A549 (cell line): ENCODE results near the gene DEFB129.

Experiments
- CBX8 ChIP-seq: fragments of 200-600 bp; sonication (generic); IDR thresholded peaks from 2 replicates; pipeline ENCODE4 v1.6.1; 2016
- CHD4 ChIP-seq: fragments of 200-600 bp; sonication (generic); IDR thresholded peaks from 2 replicates; pipeline ENCODE4 v1.6.1; 2016; ENCODE audit warnings: antibody characterized with exemption, mild to moderate bottlenecking, borderline replicate concordance
- CTCF ChIP-seq: fragments of >200 bp; sonication (Bioruptor Twin); formaldehyde crosslinking; IDR thresholded peaks from 3 replicates; pipeline ENCODE4 v1.5.1; 2016
- EP300 ChIP-seq, 2 experiments: fragments of >200 bp; sonication (Bioruptor Twin); formaldehyde crosslinking; IDR thresholded peaks; 2 replicates in 1 of 2; 3 replicates in 1 of 2; pipeline ENCODE4 v1.6.1; 2016 to 2017
- ESRRA ChIP-seq: fragments of 150-350 bp; IDR thresholded peaks from 2 replicates; pipeline ENCODE4 v1.6.1; 2014; ENCODE audit warnings: mild to moderate bottlenecking, low read length, borderline replicate concordance
- HMGXB4 ChIP-seq: fragments of 250-450 bp; sonication (Bioruptor Pico); IDR thresholded peaks from 2 replicates; pipeline ENCODE4 v1.5.0; 2021; ENCODE audit warnings: mild to moderate bottlenecking, moderate library complexity, borderline replicate concordance
- JUN ChIP-seq, 2 experiments: fragments of >200 bp; sonication (Bioruptor Twin); formaldehyde crosslinking; IDR thresholded peaks; 2 replicates in 1 of 2; 3 replicates in 1 of 2; pipeline ENCODE4 v1.6.1; 2016 to 2017
- JUNB ChIP-seq: fragments of >200 bp; sonication (Bioruptor Twin); formaldehyde crosslinking; IDR thresholded peaks from 2 replicates; pipeline ENCODE4 v1.6.1; 2016
- MAX ChIP-seq: IDR thresholded peaks from 2 replicates; pipeline ENCODE4 v1.6.1; 2012
- PHF8 ChIP-seq: fragments of 200-600 bp; sonication (generic); IDR thresholded peaks from 2 replicates; pipeline ENCODE4 v1.6.1; 2016; ENCODE audit warnings: low read depth, mild to moderate bottlenecking, antibody characterized with exemption, moderate library complexity, borderline replicate concordance
- POLR2A ChIP-seq: IDR thresholded peaks from 2 replicates; pipeline ENCODE4 v1.6.1; 2012; ENCODE audit warnings: mild to moderate bottlenecking, low read length
- REST ChIP-seq: fragments of 200-600 bp; sonication (generic); IDR thresholded peaks from 2 replicates; pipeline ENCODE4 v1.6.1; 2016; ENCODE audit warnings: antibody characterized with exemption, mild to moderate bottlenecking, moderate library complexity
- SMC3 ChIP-seq: fragments of >200 bp; sonication (Bioruptor Twin); formaldehyde crosslinking; IDR thresholded peaks from 3 replicates; pipeline ENCODE4 v1.6.1; 2018; ENCODE audit warnings: inconsistent platforms
- SREBF2 ChIP-seq: fragments of 450-650 bp; IDR thresholded peaks from 2 replicates; pipeline ENCODE4 v1.6.1; 2014; ENCODE audit warnings: mild to moderate bottlenecking, moderate library complexity

GRCh38 chr20:276620-277495 is 49.8 kb downstream of the DEFB129 start:
- TF ChIP-seq EP300 (IDR thresholded peaks at IDR 0.05): no peak
- TF ChIP-seq JUN (IDR thresholded peaks at IDR 0.05): no peak
- no peak for TF ChIP-seq CTCF
- no peak for TF ChIP-seq SREBF2
- TF ChIP-seq POLR2A: no peak
- TF ChIP-seq JUNB: no peak
- no peak for TF ChIP-seq HMGXB4 (CRISPR knock-in tag)
- TF ChIP-seq SMC3: no peak
- TF ChIP-seq PHF8: no peak
- TF ChIP-seq REST: no peak
- TF ChIP-seq ESRRA: no peak
- TF ChIP-seq MAX: no peak
- TF ChIP-seq CBX8: no peak
- TF ChIP-seq CHD4: no peak
